GM19351 (cell line): Measurements from ENCODE around the gene COL9A3.
A peak's percentile ranks its signal among the peaks of the same experiment; 100 is the strongest.

ENCODE experiments used
- ATAC-seq: cut with Tn5 transposase; IDR thresholded peaks from one replicate; pipeline ENCODE4 v1.9.1; 2021; ENCODE audit warnings: mild to moderate bottlenecking, moderate library complexity; ENCODE audit not compliant: unreplicated experiment

The COL9A3 gene

DNA sequence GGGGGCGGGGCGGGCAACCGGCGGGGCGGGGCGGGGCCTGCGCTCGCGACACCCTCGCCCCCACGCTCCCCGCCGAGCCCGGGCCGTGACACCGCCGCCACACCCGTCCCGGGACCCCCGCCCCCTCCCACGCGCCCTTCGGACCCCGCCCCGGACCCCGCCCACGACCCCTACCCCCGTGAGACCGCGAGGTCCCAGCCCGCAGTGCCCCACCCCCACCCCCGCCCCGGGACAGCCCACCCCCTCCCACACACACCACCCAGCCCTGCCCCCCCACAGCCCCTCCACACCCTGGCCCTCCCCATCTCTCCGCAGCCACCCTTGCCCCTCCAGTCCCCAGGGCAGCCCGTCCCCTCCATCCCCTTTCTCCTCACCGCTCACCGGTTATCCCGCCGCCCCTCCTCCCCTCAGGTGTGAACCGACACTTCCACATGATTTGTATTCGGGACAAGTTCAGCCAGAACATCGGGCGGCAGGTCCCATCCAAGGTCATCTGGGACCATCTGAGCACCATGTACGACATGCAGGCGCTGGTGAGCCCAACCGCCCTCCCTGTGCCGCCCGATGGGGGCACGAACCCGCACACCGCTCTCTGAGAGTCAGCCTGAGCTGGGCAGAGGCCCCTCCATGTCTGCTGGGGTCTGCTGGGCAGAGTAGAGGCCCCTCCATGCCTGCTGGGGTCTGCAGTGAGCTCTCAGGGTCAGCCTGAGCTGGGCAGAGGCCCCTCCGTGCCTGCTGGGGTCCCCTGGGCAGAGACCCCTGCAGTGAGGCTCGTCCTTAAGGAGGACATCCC, 20.0 kb upstream of the COL9A3 start:
- peak; percentile 6 for ATAC-seq

GRCh38 chr20:62797671-62798532, 18.9 kb upstream of the COL9A3 start:
- no peak for ATAC-seq

- ATAC-seq: no peak
Measured at GRCh38 chr20:62799036-62799435, 17.8 kb upstream of the COL9A3 start.

GRCh38 chr20:62799459-62799858, 17.4 kb upstream of the COL9A3 start:
- ATAC-seq: no peak

GRCh38 chr20:62799873-62800272, 17.0 kb upstream of the COL9A3 start:
- no peak for ATAC-seq

DNA sequence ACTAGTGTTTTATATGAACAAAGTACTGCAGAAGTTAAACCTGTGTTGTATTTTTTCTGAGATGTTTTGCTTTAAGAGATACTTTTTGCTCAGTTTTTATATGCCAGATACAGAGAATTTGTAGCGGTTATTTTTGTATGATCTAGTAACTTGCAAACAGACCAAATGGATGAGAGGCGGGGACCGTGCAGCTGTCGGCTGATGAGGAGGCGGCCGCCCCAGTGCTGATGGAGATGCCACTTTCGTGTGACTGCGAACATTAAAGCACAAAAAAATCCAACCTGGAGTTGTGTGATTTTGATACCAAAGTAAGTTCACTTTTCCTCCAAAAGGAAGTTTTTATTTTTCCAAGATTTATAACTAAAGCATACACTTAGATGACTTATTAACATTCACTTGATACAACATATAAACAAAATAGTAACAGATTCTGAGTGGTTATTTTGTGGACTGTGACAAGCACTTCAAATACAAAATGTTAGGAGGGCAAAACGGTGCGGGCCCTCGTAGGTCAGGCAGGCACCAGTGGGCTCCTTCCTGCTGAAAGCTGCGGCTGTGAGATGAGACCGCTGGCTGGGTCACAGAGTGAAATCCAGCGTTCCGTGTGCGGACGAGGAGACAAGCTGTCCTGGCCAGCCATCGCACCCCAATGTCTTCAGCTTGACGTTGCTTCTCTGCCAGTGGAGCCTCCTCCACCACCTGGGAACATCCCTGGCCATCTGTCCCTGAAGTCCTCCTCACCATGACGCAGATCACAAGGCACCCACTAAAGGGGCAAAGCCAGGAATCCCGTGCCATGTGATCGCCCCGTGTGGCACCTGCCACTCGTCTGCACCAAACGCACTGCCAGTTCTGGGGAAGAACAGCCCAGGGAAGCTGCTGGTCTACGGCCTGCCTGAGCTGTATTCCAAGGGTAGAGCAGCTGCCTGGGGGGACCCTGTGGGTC, 16.3 kb upstream of the COL9A3 start:
- ATAC-seq: no peak

DNA sequence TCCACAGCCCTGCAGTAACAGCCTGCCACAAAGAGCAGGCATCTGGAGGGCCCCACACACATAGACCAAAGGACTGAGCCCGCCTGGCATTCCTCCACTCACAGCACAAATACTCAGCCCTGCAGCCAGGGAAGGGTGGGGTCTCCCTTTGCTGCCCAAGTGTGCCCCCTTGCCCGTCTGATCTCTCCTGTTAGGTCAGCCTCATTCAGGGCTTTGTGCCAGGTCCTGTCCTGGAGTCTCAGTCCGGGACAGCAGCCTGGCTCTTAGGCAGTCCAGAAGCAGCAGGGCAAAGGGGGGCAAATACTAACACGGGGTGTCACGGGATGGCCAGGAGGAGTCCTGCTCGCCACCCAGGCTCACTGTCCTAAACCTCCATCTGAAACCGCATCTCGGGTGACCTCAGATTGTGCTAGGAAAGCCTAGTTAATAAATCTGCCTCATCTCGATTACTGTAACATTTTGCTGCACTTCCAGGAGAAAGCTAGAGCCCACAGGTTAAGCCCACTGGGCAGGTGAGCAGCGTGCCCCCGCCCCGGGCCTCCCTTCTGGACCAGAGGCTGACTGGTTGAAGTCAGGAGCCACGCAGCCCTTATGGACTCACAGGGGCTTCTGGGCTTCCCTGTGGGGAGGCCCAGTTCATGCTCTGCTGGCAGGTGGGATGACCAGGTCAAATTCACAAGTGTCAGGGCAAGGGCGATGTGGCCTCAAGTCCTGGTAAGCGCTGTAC, 15.4 kb upstream of the COL9A3 start:
- no peak for ATAC-seq

- no peak for ATAC-seq
Measured at GRCh38 chr20:62802026-62802712, 14.7 kb upstream of the COL9A3 start.

- peak; percentile 20 for ATAC-seq
Measured at GRCh38 chr20:62804021-62804626, 12.7 kb upstream of the COL9A3 start.

GRCh38 chr20:62804627-62805154, 12.2 kb upstream of the COL9A3 start, which contains the start of gene OGFR:
TSS of gene OGFR (plus strand) at chr20:62804835. CDS start at chr20:62804860, 25 bp downstream.
- ATAC-seq: peak; percentile 45

DNA sequence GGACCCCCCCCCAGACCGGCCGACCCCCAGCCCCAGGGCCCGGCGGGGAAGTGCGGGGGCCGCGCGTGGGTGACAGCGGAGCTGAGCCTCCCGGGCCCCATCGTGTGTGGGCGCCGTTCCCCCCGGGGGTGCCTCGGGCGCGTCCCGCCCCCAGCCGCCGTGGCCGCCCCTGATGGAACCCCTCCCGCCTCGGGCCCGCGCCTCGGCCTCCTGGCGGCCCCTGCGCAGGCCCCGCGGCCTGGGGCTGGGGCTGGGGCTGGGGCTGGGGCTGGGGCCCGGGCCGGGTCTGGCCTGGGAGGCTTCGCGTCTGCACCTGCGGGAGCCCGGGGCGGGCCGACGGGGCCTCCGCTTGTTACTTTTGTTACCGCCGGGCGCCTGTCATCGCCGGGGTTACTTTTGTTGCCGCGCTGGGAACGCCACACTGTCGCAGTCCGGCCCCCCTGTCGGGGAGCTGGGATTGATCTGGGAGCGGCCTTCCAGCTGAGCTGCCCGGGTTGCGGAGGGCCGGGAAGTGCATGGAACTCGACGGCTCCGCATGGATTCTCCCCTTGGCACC, 11.6 kb upstream of the COL9A3 start:
- peak; percentile 29 for ATAC-seq

DNA sequence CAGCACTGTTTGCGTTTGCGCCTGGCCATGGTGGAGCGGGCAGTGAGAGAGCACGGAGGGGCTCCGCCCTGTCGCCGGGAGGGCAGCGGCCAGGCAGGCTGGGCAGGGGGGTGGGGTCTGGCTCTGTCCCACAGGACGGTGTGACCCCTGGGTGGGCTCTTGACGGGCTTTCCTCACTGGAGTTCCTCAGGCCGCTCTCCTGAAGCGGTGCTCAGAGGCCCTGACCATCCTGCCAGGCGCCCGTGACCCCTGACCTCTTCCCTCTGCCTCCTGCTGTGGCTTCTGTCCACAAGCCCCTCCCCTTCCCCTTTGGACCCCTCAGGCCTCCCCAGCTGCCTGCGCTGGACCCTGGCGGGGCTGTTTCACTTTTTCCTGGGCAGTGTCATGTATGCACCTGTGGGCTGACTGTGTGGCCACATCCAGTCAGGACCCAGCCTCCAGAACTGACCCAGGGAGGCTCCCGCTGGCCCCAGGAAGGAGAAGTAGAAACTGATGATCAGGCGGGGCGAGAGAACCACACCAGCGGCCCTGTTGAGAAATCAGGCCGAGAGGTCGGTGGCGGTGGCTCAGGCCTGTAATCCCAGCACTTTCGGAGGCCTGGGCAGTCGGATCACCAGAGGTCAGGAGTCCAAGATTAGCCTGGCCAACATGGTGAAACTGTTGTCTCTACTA, 11.0 kb upstream of the COL9A3 start:
- no peak for ATAC-seq

GRCh38 chr20:62806383-62807050, 10.3 kb upstream of the COL9A3 start:
- no peak for ATAC-seq

- ATAC-seq: no peak
Measured at GRCh38 chr20:62807444-62808210, 9.2 kb upstream of the COL9A3 start.

DNA sequence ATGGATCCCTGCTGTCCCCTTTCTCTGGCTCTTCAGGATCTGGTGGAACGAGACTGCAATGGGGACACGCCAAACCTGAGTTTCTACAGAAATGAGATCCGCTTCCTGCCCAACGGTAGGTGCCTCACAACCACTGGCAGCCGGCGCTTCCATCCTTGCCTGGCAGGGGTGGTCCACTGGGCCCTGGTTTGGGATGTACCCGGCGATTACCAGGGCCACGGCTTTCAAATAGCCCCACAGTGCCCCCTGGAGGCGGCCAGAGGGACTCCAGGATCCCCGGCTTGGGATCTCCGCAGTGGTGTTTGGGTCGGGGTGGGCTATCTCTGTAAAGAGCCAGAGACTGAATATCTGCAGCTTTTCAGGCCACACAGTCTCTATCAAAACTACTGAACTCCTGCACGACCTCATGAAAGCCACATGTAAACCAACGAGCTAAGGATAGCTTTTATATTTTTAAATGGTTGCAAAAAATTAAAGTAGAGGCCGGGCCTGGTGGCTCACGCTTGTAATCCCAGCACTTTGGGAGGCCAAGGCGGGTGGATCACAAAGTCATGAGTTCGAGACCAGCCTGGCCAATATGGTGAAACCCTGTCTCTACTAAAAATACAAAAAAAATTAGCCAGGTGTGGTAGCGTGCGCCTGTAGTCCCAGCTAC, 8.5 kb upstream of the COL9A3 start:
- no peak for ATAC-seq
